ENCODE measurements around the gene SLC25A42.
"Not testable (repeated sequence)": the region's sequence is repeated elsewhere in the genome, so short reads cannot be mapped to it uniquely, and the experiment has no call there.

SLC25A42 gene

DNA sequence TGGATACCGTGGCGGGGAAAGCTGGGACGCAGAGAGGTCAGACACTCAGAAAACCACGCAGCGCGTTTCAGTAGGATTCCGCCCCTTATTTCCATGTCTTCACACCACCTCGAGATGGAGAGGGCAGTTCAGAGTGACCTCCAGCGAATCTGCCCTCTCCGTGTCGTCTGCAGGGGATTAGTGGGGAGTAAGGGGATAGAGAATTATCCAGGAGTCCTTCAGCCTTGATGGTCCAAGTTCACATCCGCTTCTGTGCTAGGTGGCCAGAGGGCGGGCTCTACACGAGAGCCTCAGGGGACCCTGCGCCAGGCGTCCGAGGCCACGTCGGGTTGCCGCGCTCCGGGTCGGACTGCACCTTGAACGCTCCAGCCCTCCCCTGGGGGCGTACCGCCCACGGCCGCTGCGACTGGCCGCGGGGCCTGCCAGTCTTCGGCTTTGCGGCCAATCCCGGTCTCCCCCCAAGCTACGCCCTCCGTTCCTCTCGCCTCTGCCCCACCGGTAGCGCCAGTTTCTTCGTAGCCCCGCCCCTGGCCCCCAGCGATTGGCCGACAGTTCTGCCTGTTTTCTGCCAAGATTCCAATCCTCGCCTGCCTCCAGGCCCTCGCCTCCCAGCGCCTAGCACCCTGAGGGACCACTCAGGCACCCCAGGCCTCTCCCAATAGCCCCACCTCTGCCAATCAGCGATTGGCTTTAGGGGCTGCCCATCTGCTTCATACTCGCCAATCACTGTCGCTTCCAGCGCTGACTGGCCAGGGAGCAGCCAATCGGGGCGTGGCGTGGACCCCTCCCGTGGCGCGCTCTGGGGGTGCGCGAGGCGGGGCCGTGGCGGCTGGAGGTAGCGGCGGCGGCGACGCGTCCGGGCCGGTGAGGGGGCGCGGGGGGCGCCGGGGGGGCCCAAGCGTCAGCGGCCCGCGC is at the start of gene SLC25A42:
Gene SLC25A42, plus strand, starts transcription at position 812 of the 915 bp plus-strand sequence. CDS start 32,131 bp downstream, outside the sequence.
- peak; percentile 100 for DNase-seq
- TF ChIP-seq POLR2A (IDR thresholded peaks at IDR 0.05; ENCODE audit: low read length) = peak; percentile 72
- no peak for TF ChIP-seq GATA1 (IDR thresholded peaks at IDR 0.05; ENCODE audit: low read depth, low read length)

- TF ChIP-seq GATA1 (IDR thresholded peaks at IDR 0.05; ENCODE audit: low read depth, low read length) (no peak), POLR2A (IDR thresholded peaks at IDR 0.05; ENCODE audit: low read length) (no peak)
- DNase-seq = no peak
Observed at GRCh38 chr19:19021115-19021514, 42.7 kb upstream of the SLC25A42 start.

- TF ChIP-seq GATA1 (IDR thresholded peaks at IDR 0.05; ENCODE audit: low read depth, low read length) (no peak), POLR2A (IDR thresholded peaks at IDR 0.05; ENCODE audit: low read length) (no peak)
- no peak for DNase-seq
Observed at GRCh38 chr19:19022380-19022961, 41.3 kb upstream of the SLC25A42 start.

- not testable (repeated sequence) for DNase-seq
Observed at GRCh38 chr19:19023376-19023775, 40.4 kb upstream of the SLC25A42 start.

DNA sequence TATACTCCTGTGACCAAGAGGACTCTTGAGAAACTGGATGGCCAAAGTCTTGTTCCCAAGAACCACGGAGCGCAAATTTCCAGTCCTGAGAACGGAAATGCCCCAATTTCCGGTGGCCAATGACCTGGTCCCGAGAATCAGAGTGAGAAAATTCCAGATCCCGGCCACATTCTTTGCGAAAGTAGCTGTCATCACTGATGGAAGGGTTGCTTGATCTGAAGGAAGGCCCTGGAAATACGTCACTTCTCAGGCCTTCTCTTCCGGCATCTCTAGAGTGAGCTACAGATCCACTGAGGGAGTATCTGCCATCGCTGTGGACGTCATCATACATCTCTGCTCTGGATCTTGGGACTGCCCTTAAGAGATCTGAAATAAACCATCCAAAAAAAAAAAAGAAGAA is 37.9 kb upstream of the SLC25A42 start:
- DNase-seq = no peak
- TF ChIP-seq GATA1 (IDR thresholded peaks at IDR 0.05; ENCODE audit: low read depth, low read length) (no peak), POLR2A (IDR thresholded peaks at IDR 0.05; ENCODE audit: low read length) (no peak)

DNA sequence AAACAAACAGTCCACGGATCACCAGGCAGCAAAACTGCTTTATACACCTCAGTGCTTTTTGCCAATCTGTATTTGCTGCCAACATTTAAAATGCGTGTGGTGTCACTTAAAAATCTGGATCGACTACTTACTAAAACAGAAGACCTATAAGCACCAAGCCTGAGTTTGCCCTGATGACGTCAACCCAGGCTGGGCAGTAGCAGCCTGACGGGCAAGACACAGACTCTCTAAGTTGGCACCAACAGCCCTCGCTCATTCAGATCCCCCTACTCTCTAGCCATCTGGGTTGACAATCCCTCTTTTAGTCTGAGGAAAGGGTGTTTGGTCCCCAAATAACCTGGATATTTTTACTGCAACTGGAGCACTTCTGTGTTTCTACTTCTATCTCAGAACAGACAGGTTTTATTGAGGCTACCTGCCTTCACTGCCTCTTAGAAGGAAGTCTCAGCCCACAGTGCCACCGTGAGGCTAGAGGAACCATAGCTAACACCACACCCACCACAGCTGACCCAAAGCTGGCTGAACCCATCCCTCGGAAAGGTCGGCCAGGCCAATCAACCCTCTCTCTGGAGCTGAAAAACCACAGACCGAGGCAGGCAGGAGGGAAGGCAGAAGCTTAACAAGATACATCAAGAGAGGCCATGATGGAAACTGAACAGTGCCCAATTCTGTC is 37.4 kb upstream of the SLC25A42 start:
- DNase-seq = no peak

DNA sequence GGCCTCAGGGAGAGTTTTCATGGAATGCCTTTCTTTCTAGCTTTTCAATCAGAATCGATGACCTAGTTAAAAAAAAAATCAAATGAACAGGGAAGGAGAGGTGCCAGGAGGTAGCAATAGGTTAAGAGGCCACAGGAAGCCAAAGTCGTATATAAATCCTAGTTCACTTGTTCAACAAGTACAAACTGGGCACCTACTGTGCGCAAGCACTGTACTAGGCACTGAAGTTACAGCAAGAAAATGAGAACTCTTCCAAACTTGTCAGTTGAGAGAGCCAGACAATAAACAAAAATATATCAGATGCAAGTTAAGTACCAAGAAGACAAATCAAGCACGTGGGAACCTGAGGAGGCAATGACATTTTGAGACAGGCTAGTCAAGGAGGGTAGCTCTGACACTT is 36.6 kb upstream of the SLC25A42 start:
- TF ChIP-seq GATA1 (IDR thresholded peaks at IDR 0.05; ENCODE audit: low read depth, low read length) = no peak
- TF ChIP-seq POLR2A (IDR thresholded peaks at IDR 0.05; ENCODE audit: low read length) = no peak
- no peak for DNase-seq

More for the DNA sequence above, 37.4 kb upstream of the SLC25A42 start:
- TF ChIP-seq GATA1 (IDR thresholded peaks at IDR 0.05; ENCODE audit: low read depth, low read length) = no peak
- no peak for TF ChIP-seq POLR2A (IDR thresholded peaks at IDR 0.05; ENCODE audit: low read length)

DNA sequence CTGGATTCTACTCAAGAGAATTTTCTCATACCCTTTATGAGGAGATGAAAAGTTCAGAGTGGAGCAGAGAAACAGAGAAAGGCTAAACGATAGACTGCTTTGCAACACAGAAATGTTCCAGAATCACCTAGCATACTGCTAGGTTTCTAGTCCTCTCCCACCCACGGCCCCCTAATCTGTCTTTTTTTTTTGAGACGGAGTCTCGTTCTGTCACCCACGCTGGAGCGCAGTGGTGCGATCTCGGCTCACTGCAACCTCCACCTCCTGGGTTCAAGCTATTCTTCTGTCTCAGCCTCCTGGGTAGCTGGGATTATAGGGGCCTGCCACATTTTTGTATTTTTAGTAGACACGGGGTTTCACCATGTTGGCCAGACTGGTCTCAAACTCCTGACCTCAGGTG is 35.3 kb upstream of the SLC25A42 start:
- no peak for DNase-seq
- TF ChIP-seq POLR2A (IDR thresholded peaks at IDR 0.05; ENCODE audit: low read length) (no peak), GATA1 (IDR thresholded peaks at IDR 0.05; ENCODE audit: low read depth, low read length) (no peak)

GRCh38 chr19:19031891-19032290 is 31.9 kb upstream of the SLC25A42 start:
- TF ChIP-seq POLR2A (IDR thresholded peaks at IDR 0.05; ENCODE audit: low read length) (no peak), GATA1 (IDR thresholded peaks at IDR 0.05; ENCODE audit: low read depth, low read length) (no peak)
- no peak for DNase-seq

GRCh38 chr19:19032420-19033175 is 31.2 kb upstream of the SLC25A42 start:
- DNase-seq = peak; percentile 89 to 92
- no peak for TF ChIP-seq POLR2A (IDR thresholded peaks at IDR 0.05; ENCODE audit: low read length)
- TF ChIP-seq GATA1 (IDR thresholded peaks at IDR 0.05; ENCODE audit: low read depth, low read length) = no peak

DNA sequence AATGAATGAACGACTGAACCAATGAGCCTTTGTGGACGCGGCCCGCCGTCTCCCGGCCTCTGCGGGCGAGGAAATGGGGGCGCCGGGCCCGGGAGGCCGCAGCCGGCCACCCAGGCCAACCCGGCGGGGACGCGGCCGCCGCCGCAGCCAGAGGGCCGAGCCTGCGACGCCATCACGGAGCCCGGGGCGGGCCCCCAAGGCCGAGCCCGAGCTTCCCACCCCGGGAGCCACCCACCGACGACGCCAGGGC is 30.7 kb upstream of the SLC25A42 start:
- no peak for DNase-seq
- no peak for TF ChIP-seq GATA1 (IDR thresholded peaks at IDR 0.05; ENCODE audit: low read depth, low read length)
- TF ChIP-seq POLR2A (IDR thresholded peaks at IDR 0.05; ENCODE audit: low read length) = no peak

- peak; percentile 95 to 98 for DNase-seq
- TF ChIP-seq GATA1 (IDR thresholded peaks at IDR 0.05; ENCODE audit: low read depth, low read length) (no peak), POLR2A (IDR thresholded peaks at IDR 0.05; ENCODE audit: low read length) (peak; percentile 62)
Observed at GRCh38 chr19:19033426-19034203, 30.2 kb upstream of the SLC25A42 start, which contains the start of the genes ARMC6 and SUGP2. ARMC6 (plus strand) TSS chr19:19033603; CDS start chr19:19034210, 607 bp downstream. SUGP2 (minus strand) TSS chr19:19033517; CDS start chr19:19031071, 2,446 bp downstream.

GRCh38 chr19:19034204-19034624 is 29.6 kb upstream of the SLC25A42 start:
- peak; percentile 89 to 93 for DNase-seq
- peak; percentile 32 for TF ChIP-seq POLR2A (IDR thresholded peaks at IDR 0.05; ENCODE audit: low read length)
- TF ChIP-seq GATA1 (IDR thresholded peaks at IDR 0.05; ENCODE audit: low read depth, low read length) = no peak
